ENCODE results near the gene RAVER1. TPM values are rescaled to one million over a fixed set of nuclear protein-coding genes. Genes with fewer than 3 reads are reported as not detected.
A peak's percentile ranks its signal among the peaks of the same experiment; 100 is the strongest.

Gene RAVER1
- total and polyA plus RNA-seq, 9 of the 15 experiments (the other 6 are each of a cell fraction or from before 2014, with no cell fraction given): 0.06 to 113 (median 7.0) TPM

DNA sequence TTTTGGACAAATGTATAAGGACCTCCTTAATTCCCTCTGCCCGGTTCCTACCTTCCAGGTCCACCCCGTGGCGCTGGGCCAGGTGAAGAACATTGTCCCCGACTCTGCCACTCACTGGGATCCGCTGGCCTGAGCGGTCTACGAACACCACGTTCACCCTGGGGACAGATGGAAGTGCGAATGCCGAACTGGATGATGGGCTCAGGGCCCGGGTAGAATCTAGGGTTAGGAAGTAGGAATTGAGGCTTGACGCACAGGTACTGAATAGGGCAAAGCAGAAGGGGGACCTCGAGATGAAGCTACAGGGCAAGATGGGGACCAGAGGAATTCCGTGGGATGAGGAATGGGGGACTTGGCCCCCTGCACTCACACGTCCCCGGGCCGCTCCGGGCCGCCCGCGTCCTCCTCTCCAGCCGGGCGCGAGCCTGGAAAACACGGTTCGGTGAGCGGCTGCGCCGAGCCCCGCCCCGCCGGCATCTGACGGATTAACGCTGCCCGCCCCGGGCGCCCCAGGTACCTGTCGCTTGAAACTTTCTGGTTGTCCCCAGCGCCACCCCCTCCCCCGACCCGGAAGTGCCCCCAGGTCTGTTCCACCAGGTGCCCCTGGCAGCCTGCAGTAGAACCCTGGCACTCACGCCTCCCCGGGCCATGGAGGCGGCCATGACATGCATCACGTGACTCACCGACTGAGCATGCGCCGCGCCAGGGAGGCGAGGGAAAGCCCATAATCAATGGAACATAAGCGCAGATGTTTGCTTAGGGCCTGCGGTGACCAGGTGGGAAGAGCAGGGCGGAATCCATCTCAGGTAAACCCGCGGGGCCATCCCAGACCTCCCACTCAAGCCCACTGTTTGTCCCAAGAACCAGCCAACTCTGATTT is 17.8 kb downstream of the RAVER1 start, which contains the start of gene FDX2 (continued):
- TF ChIP-seq FOXP4 (CRISPR knock-in tag; IDR thresholded peaks at IDR 0.05; ENCODE audit: borderline replicate concordance): no peak
- TF ChIP-seq, protein P1, sequence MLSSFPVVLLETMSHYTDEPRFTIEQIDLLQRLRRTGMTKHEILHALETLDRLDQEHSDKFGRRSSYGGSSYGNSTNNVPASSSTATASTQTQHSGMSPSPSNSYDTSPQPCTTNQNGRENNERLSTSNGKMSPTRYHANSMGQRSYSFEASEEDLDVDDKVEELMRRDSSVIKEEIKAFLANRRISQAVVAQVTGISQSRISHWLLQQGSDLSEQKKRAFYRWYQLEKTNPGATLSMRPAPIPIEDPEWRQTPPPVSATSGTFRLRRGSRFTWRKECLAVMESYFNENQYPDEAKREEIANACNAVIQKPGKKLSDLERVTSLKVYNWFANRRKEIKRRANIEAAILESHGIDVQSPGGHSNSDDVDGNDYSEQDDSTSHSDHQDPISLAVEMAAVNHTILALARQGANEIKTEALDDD (IDR thresholded peaks at IDR 0.05): no peak
- TF ChIP-seq LEF1 (IDR thresholded peaks at IDR 0.05): no peak
- TF ChIP-seq HES1 (IDR thresholded peaks at IDR 0.05; ENCODE audit: low read depth): no peak
- TF ChIP-seq ELF2 (CRISPR knock-in tag; IDR thresholded peaks at IDR 0.05): peak; percentile 52; the same call in 1 of the 2 replicates
- TF ChIP-seq HDAC3 (IDR thresholded peaks at IDR 0.05; ENCODE audit: borderline replicate concordance, partially characterized antibody): no peak
- TF ChIP-seq TFAM (CRISPR knock-in tag; conservative IDR thresholded peaks at IDR 0.05): no peak
- no peak for TF ChIP-seq KDM2B (CRISPR knock-in tag; IDR thresholded peaks at IDR 0.05)
- TF ChIP-seq SAP30 (IDR thresholded peaks at IDR 0.05; ENCODE audit: borderline replicate concordance, insufficient read depth, low read depth, low read length, poor library complexity, severe bottlenecking): peak; percentile 99
- no peak for TF ChIP-seq ZNF41 (CRISPR knock-in tag; conservative IDR thresholded peaks at IDR 0.05)
- no peak for TF ChIP-seq TAL1 (IDR thresholded peaks at IDR 0.05)
- TF ChIP-seq HDAC2 (IDR thresholded peaks at IDR 0.05): peak; percentile 95
- TF ChIP-seq FOXK1 (CRISPR knock-in tag; IDR thresholded peaks at IDR 0.05; ENCODE audit: borderline replicate concordance): no peak
- TF ChIP-seq ILF3 (IDR thresholded peaks at IDR 0.05; ENCODE audit: borderline replicate concordance): peak; percentile 38; the same call in 1 of the 2 replicates
- no peak for TF ChIP-seq BDP1 (IDR thresholded peaks at IDR 0.05; ENCODE audit: insufficient read depth, insufficient read length)
- no peak for TF ChIP-seq ZNF444 (CRISPR knock-in tag; IDR thresholded peaks at IDR 0.05)
- TF ChIP-seq, protein P2, sequence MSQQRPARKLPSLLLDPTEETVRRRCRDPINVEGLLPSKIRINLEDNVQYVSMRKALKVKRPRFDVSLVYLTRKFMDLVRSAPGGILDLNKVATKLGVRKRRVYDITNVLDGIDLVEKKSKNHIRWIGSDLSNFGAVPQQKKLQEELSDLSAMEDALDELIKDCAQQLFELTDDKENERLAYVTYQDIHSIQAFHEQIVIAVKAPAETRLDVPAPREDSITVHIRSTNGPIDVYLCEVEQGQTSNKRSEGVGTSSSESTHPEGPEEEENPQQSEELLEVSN (IDR thresholded peaks at IDR 0.05; ENCODE audit: borderline replicate concordance in 1 of 2, extremely low read depth in 1 of 2, insufficient read depth in 1 of 2, insufficient read length in 1 of 2, low read depth in 1 of 2, low read length in 1 of 2, poor library complexity in 1 of 2, severe bottlenecking in 1 of 2): peak; percentile 42 to 52
- no peak for TF ChIP-seq ZBTB33 (CRISPR knock-in tag; IDR thresholded peaks at IDR 0.05)
- no peak for TF ChIP-seq HNRNPLL (IDR thresholded peaks at IDR 0.05; ENCODE audit: low read depth, low read length, poor library complexity, severe bottlenecking)
- TF ChIP-seq HDAC8 (tag; IDR thresholded peaks at IDR 0.05): no peak

Measured in K562 (cell line).